GM23248 (cell line): ENCODE measurements around the gene PAXX. TPM values are rescaled to one million over a fixed set of nuclear protein-coding genes. Genes with fewer than 3 reads are reported as not detected.

Experiments
- DNase-seq: peaks from one replicate; pipeline ENCODE4 v3.0.0-alpha.2; 2015
- H2AFZ ChIP-seq: fragments of 200-600 bp; sonication (generic); 2 replicates; pipeline ENCODE4 v1.6.1; 2016; ENCODE audit warnings: antibody characterized with exemption
- H3F3A ChIP-seq: fragments of 200-600 bp; sonication (generic); 2 replicates; pipeline ENCODE4 v1.6.1; 2016; ENCODE audit warnings: mild to moderate bottlenecking, antibody characterized with exemption, mixed run types; ENCODE audit not compliant: insufficient read depth
- H3K27ac ChIP-seq: fragments of 200-600 bp; sonication (generic); 2 replicates; pipeline ENCODE4 v1.5.1; 2016; ENCODE audit warnings: mild to moderate bottlenecking
- H3K27me3 ChIP-seq: fragments of 200-600 bp; sonication (generic); replicated peaks from 2 replicates; pipeline ENCODE4 v1.6.1; 2016; ENCODE audit warnings: mild to moderate bottlenecking; ENCODE audit not compliant: insufficient read depth
- H3K36me3 ChIP-seq: fragments of 200-600 bp; sonication (generic); 2 replicates; pipeline ENCODE4 v1.6.1; 2016; ENCODE audit warnings: low read depth, mild to moderate bottlenecking
- H3K4me1 ChIP-seq: fragments of 200-600 bp; sonication (generic); 2 replicates; pipeline ENCODE4 v1.6.1; 2016; ENCODE audit warnings: mild to moderate bottlenecking; ENCODE audit not compliant: insufficient read depth
- H3K4me2 ChIP-seq: fragments of 200-600 bp; sonication (generic); one replicate; pipeline ENCODE4 v1.6.1; 2016; ENCODE audit warnings: mild to moderate bottlenecking; ENCODE audit not compliant: unreplicated experiment
- H3K4me3 ChIP-seq: fragments of 200-600 bp; sonication (generic); 2 replicates; pipeline ENCODE4 v1.5.1; 2016; ENCODE audit warnings: mild to moderate bottlenecking
- H3K79me2 ChIP-seq: fragments of 200-600 bp; sonication (generic); 2 replicates; pipeline ENCODE4 v1.6.1; 2016; ENCODE audit warnings: mild to moderate bottlenecking; ENCODE audit not compliant: insufficient read depth
- H3K9ac ChIP-seq: fragments of 200-600 bp; sonication (generic); 2 replicates; pipeline ENCODE4 v1.6.1; 2016; ENCODE audit warnings: mild to moderate bottlenecking
- H3K9me2 ChIP-seq: fragments of 200-600 bp; sonication (generic); 2 replicates; pipeline ENCODE4 v1.6.1; 2016; ENCODE audit warnings: mixed run types, mild to moderate bottlenecking, moderate library complexity; ENCODE audit not compliant: insufficient read depth
- H3K9me3 ChIP-seq: fragments of 200-600 bp; sonication (generic); one replicate; pipeline ENCODE4 v1.6.1; 2017; ENCODE audit warnings: low read depth
- H4K20me1 ChIP-seq: fragments of 200-600 bp; sonication (generic); 2 replicates; pipeline ENCODE4 v1.6.0; 2016; ENCODE audit not compliant: insufficient read depth
- EZH2 ChIP-seq: fragments of 200-600 bp; sonication (generic); IDR thresholded peaks from 2 replicates; pipeline ENCODE4 v1.6.1; 2018; ENCODE audit warnings: antibody characterized with exemption, mild to moderate bottlenecking; ENCODE audit not compliant: insufficient read depth, poor library complexity, severe bottlenecking
- EZH2phosphoT487 ChIP-seq: fragments of 200-600 bp; sonication (generic); IDR thresholded peaks from 2 replicates; pipeline ENCODE4 v1.6.1; 2018; ENCODE audit warnings: antibody characterized with exemption, moderate library complexity, mild to moderate bottlenecking, low read depth; ENCODE audit not compliant: insufficient read depth
- WGBS, 2 experiments: methylation state at CpG; one replicate each; pipeline ENCODE4 v1.1.6; 2015 to 2017; ENCODE audit warnings: low lambda C conversion rate in 2 of 2, low coverage in 1 of 2; ENCODE audit errors: missing lambda C conversion rate in 2 of 2; 5-methylcytosine and 5-hydroxymethylcytosine counted together
- in situ Hi-C: fragments of 300-500 bp; cut with MboI; formaldehyde crosslinking; loops from 2 replicates; pipeline ENCODE4 v1.15.0; 2020
- polyA plus RNA-seq: library from polyadenylated mRNA; unstranded; fragments of >200 nt; fragmentation: Nextera tagmentation; extraction: Ambion mirVana; gene quantifications from 2 replicates; pipeline ENCODE4 v1.2.1, GENCODE V29; 2016
- total RNA-seq: library from RNA; depleted of rRNA; stranded (reverse); fragments of >200 nt; shearing (Covaris generic); gene quantifications from 2 replicates; pipeline ENCODE4 v1.2.3, GENCODE V29; 2014

PAXX gene
- total and polyA plus RNA-seq, 2 experiments from 2014 or later = 52.2 to 54.5 TPM

GRCh38 chr9:136994888-136995230 lies 2.6 kb downstream of the PAXX start:
- in situ Hi-C loops = no loop called here
- Histone ChIP-seq H3K9ac (no peak overlapping the region), H2AFZ (no peak overlapping the region), H3K9me3 (no peaks in the 10 kb centered on the region), H3K79me2 (0 out of 2 replicates have a peak, but pooled peaks cover 4% of the 10 kb centered on the region), H3K4me1 (peaks cover 18% of the 10 kb centered on the region), H3K27me3 (no peaks in the 10 kb centered on the region), H3F3A (peaks cover 12% of the 10 kb centered on the region), H3K4me2 (peak overlapping the region; percentile 46), H4K20me1 (no peaks in the 10 kb centered on the region), H3K36me3 (no peaks in the 10 kb centered on the region), H3K9me2 (no peaks in the 10 kb centered on the region), H3K4me3 (peak overlapping the region; percentile 57), H3K27ac (no peak overlapping the region)
- WGBS, 2 experiments = 49 to 50% methylated on average over 28 to 40 of the region's 40 CpGs
- no peak for TF ChIP-seq EZH2
- no peak for TF ChIP-seq EZH2phosphoT487
- no peak for DNase-seq

- Histone ChIP-seq H3K4me3 (peak overlapping the region; percentile 57), H3F3A (peaks cover 17% of the 10 kb centered on the region), H3K79me2 (0 out of 2 replicates have a peak, but pooled peaks cover 4% of the 10 kb centered on the region), H2AFZ (no peak overlapping the region), H3K4me1 (peaks cover 23% of the 10 kb centered on the region), H4K20me1 (no peaks in the 10 kb centered on the region), H3K9me2 (no peaks in the 10 kb centered on the region), H3K27ac (no peak overlapping the region), H3K4me2 (peak overlapping the region; percentile 46), H3K9ac (no peak overlapping the region; the same call in 1 of the 2 replicates), H3K27me3 (no peaks in the 10 kb centered on the region), H3K36me3 (no peaks in the 10 kb centered on the region), H3K9me3 (no peaks in the 10 kb centered on the region)
- 6 to 7% methylated on average over 25 to 28 of the region's 30 CpGs for WGBS, 2 experiments
- in situ Hi-C loops = no loop called here
- TF ChIP-seq EZH2 (no peak), EZH2phosphoT487 (no peak)
- peak; percentile 54 for DNase-seq
Observed at GRCh38 chr9:136995362-136995761, 3.1 kb downstream of the PAXX start.

- H2AFZ ChIP-seq = peak overlapping the region; percentile 47
- no peaks in the 10 kb centered on the region for H4K20me1 ChIP-seq
- peaks cover 26% of the 10 kb centered on the region for H3K4me1 ChIP-seq
- 9% methylated on average over 10 of the region's 12 CpGs for WGBS, 2 experiments
- no peaks in the 10 kb centered on the region for H3K9me2 ChIP-seq
- no peaks in the 10 kb centered on the region for H3K36me3 ChIP-seq
- H3K4me2 ChIP-seq = peak overlapping the region; percentile 46
- H3K4me3 ChIP-seq = peak overlapping the region; percentile 57
- H3K9me3 ChIP-seq = no peaks in the 10 kb centered on the region
- peak; percentile 69 for DNase-seq
- TF ChIP-seq EZH2phosphoT487 (no peak), EZH2 (no peak)
- H3K79me2 ChIP-seq = 0 out of 2 replicates have a peak, but pooled peaks cover 4% of the 10 kb centered on the region
- H3F3A ChIP-seq = peaks cover 17% of the 10 kb centered on the region
- in situ Hi-C loops = no loop called here
- peak overlapping the region; percentile 28 for H3K27ac ChIP-seq
- H3K9ac ChIP-seq = peak overlapping the region; percentile 52
- H3K27me3 ChIP-seq = no peaks in the 10 kb centered on the region
Observed at GRCh38 chr9:136995772-136996311, 3.6 kb downstream of the PAXX start.

GRCh38 chr9:136996361-136997292 lies 4.4 kb downstream of the PAXX start, which contains the start of gene CLIC3:
TSS of gene CLIC3 (minus strand) at chr9:136996568. CDS start at chr9:136996543, 25 bp downstream.
- Histone ChIP-seq H3K79me2 (0 out of 2 replicates have a peak, but pooled peaks cover 4% of the 10 kb centered on the region), H3K27ac (peak within 1 kb of the TSS; percentile 28), H3K4me1 (peaks cover 26% of the 10 kb centered on the region), H3K4me3 (peak within 1 kb of the TSS; percentile 57), H3K9me2 (no peaks in the 10 kb centered on the region), H3K36me3 (no peaks in the 10 kb centered on the region), H4K20me1 (no peaks in the 10 kb centered on the region), H3F3A (peaks cover 10% of the 10 kb centered on the region; the same call in 1 of the 2 replicates), H3K4me2 (peak within 1 kb of the TSS; percentile 46), H3K27me3 (no peaks in the 10 kb centered on the region), H2AFZ (peak within 1 kb of the TSS; percentile 47), H3K9ac (peak within 1 kb of the TSS; percentile 52), H3K9me3 (no peaks in the 10 kb centered on the region)
- TF ChIP-seq EZH2 (no peak), EZH2phosphoT487 (no peak)
- in situ Hi-C loops = no loop called here
- peak; percentile 69 for DNase-seq
- WGBS, 2 experiments = 19 to 22% methylated on average over 25 to 35 of the region's 35 CpGs
